ENCODE measurements around the gene SSH3. TPM values are rescaled to one million over a fixed set of nuclear protein-coding genes. Genes with fewer than 3 reads are reported as not detected.

Gene SSH3
- total and polyA plus RNA-seq, 4 experiments from 2014 or later = 0.79 to 26.3 (median 14.5) TPM

DNA sequence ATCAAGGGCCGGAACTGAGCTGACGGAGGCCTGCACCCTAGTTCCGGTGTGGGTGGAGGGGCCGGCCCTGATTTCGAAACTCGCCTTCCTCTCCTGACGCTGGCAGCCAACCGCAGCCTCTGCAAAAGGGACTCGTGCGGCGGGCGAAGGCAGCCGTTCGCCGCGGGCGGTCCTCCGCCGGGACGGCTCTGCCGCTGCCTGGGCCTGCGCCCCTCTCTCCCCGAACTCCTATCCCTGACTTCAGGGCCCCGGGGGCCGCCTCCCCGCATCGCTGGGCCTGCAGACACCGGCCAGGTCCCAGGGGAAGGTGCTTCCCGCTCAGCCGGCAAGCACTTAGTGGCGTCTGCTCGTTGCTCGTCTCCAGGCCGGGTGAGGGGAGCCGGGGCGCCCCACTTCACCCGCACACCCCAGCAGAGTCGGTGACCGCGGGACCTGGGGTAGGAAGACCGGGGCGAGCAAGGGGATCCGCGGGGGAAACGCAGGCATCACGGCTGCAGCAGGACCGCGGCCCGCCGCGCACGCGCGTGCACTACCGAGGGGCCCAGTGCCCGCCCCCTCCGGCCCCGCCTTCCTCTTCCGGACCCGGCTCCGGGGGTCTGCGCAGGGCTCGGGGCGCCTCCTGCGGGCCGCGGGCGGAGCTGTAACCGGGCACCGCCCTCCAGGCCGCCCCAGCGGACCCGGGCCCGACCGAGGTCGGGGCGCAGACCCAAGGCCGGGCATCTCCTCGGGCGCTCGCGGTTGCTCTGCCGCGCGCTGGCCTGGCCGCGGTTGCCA lies 14.7 kb upstream of the SSH3 start:
- peak; percentile 89 to 94 (median 91) for DNase-seq
- peaks cover 46% of the 10 kb centered on the region for H3K36me3 ChIP-seq (ENCODE audit: insufficient read depth, low read length)
- H3K27ac Mint-ChIP-seq = peak overlapping the region; percentile 95 to 100 (median 98)
- peak overlapping the region; percentile 58 to 62 for H3K4me3 ChIP-seq (ENCODE audit: low read length in 2 of 2)
- no peaks in the 10 kb centered on the region for H3K9me3 ChIP-seq (ENCODE audit: control insufficient read depth in 1 of 2, low read length in 2 of 2)
- peaks cover 32 to 81% (median 46%) of the 10 kb centered on the region in 4 donors for H3K4me1 Mint-ChIP-seq
- peak overlapping the region; percentile 88 for H3K27ac ChIP-seq (ENCODE audit: low read depth, low read length)
- peaks cover 14 to 53% of the 10 kb centered on the region in 2 donors for H3K36me3 Mint-ChIP-seq
- intact Hi-C loops (cut with micrococcal nuclease) = loop anchor here (1.0 to 2.0 kb wide), 6 partner anchors 11 to 48 kb away; partner anchors contain the start of gene SSH3
- POLR2A ChIA-PET (ENCODE audit: partially characterized antibody) = interaction anchor here (0.9 to 21.8 kb wide), 21 partner anchors 14 to 446 kb away, joined by 3 to 1163 read pairs (median 6); partner anchors contain the start of genes CLCF1, GRK2, POLD4 and PPP1CA
- CTCF ChIA-PET (ENCODE audit: partially characterized antibody) = interaction anchor here (0.7 to 5.1 kb wide), 13 partner anchors 8 to 94 kb away, joined by 3 to 34 read pairs (median 6); partner anchors contain the start of gene SSH3
- H3K27me3 Mint-ChIP-seq = no peaks in the 10 kb centered on the region
- no peaks in the 10 kb centered on the region for H3K9me3 Mint-ChIP-seq
- peaks cover 77% of the 10 kb centered on the region for H3K4me1 ChIP-seq (ENCODE audit: insufficient read depth, low read length)
- H3K4me3 Mint-ChIP-seq = peak overlapping the region; percentile 79 to 90 (median 86)
- no peaks in the 10 kb centered on the region for H3K27me3 ChIP-seq (ENCODE audit: insufficient read depth, low read length)

DNA sequence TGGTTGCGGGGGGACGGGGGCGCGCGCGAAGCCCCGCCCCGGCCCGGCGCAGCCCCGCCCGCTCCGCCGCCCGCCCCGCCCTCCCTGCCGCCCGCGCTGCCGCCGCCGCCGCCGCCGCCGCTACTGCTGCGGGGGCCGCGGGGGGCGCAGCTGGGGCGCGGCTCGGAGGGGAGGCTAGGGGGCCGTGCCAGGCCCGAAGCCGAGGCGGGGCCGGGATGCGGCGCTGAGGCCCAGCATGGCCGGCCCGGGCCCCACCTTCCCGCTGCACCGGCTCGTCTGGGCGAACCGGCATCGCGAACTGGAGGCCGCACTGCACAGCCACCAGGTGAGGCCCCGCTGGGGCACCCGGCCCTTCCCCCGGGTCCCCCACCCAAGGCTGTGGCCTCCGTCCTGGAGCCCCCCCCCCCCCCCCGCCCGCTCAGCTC lies 14.1 kb upstream of the SSH3 start, which contains the start of gene ANKRD13D:
Gene ANKRD13D (plus strand): TSS at position 78 of the 425 bp plus-strand sequence. CDS start 158 bp downstream, at position 236.
- Mint-ChIP-seq H3K27ac (peak within 1 kb of the TSS; percentile 95 to 100 (median 98)), H3K36me3 (peaks cover 16 to 53% of the 10 kb centered on the region in 2 donors), H3K4me1 (peaks cover 34 to 82% (median 51%) of the 10 kb centered on the region in 4 donors), H3K4me3 (peak within 1 kb of the TSS; percentile 89 to 95 (median 90)), H3K27me3 (no peaks in the 10 kb centered on the region), H3K9me3 (peaks cover 0 to 2% (median 0%) of the 10 kb centered on the region in 8 donors)
- ChIA-PET CTCF (ENCODE audit: partially characterized antibody) (interaction anchor here (0.7 to 5.1 kb wide), 11 partner anchors 11 to 93 kb away, joined by 3 to 34 read pairs (median 4); partner anchors contain the start of gene SSH3), POLR2A (ENCODE audit: partially characterized antibody) (interaction anchor here (0.7 to 21.8 kb wide), 16 partner anchors 14 to 123 kb away, joined by 3 to 1163 read pairs (median 8); partner anchors contain the start of genes CLCF1, GRK2, POLD4 and PPP1CA)
- Histone ChIP-seq H3K4me3 (ENCODE audit: low read length in 2 of 2) (peak within 1 kb of the TSS; percentile 58 to 62), H3K36me3 (ENCODE audit: insufficient read depth, low read length) (peaks cover 40% of the 10 kb centered on the region), H3K9me3 (ENCODE audit: control insufficient read depth in 1 of 2, low read length in 2 of 2) (no peaks in the 10 kb centered on the region), H3K27me3 (ENCODE audit: insufficient read depth, low read length) (no peaks in the 10 kb centered on the region), H3K4me1 (ENCODE audit: insufficient read depth, low read length) (peaks cover 77% of the 10 kb centered on the region), H3K27ac (ENCODE audit: low read depth, low read length) (peak within 1 kb of the TSS; percentile 88)
- intact Hi-C loops (cut with micrococcal nuclease) = loop anchor here (2.0 kb wide), 1 partner anchor 14 kb away; the partner anchor contains the start of gene SSH3
- no peak for DNase-seq

DNA sequence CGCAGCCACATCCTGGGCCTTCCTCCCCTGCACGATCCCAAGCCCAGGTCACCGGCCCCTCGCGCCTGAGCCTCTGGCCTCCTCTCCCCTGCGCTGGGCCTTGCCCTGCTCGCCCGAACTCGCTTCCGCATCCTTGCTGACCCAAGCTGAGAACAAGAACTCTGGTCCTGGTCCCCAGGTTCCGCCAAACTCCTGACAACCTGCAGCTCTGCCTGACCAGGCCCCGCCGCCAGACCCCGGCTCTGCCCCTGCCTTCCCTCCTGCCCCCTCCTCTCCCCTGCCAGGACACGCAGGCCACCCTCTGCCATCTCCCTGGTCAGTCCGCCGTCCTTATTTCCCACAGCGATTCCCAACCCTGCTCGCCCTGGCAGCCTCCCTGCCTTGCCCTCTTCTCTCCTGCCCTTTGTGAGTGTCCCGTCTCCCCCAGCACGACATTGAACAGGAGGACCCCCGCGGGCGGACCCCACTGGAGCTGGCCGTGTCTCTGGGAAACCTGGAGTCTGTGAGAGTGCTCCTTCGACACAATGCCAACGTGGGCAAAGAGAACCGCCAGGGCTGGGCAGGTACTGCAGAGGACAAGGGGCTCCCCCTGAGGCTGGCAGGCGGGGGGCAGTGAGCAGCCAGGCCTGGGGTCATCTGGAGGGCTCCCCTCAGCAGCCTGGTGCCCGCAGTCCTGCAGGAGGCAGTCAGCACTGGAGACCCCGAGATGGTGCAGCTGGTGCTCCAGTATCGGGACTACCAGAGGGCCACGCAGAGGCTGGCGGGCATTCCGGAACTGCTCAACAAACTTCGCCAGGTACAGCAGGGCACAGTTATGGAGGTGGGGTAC lies 13.5 kb upstream of the SSH3 start:
- DNase-seq = peak in 1 of 5 donors; percentile 44
- Mint-ChIP-seq H3K4me3 (peak overlapping the region; percentile 89 to 95 (median 90)), H3K27me3 (no peaks in the 10 kb centered on the region), H3K4me1 (peaks cover 35 to 77% (median 51%) of the 10 kb centered on the region in 4 donors), H3K36me3 (peaks cover 18 to 51% of the 10 kb centered on the region in 2 donors), H3K9me3 (peaks cover 0 to 3% (median 0%) of the 10 kb centered on the region in 8 donors), H3K27ac (peak overlapping the region; percentile 87 to 95 (median 91))
- Histone ChIP-seq H3K9me3 (ENCODE audit: control insufficient read depth in 1 of 2, low read length in 2 of 2) (no peaks in the 10 kb centered on the region), H3K27ac (ENCODE audit: low read depth, low read length) (peak overlapping the region; percentile 88), H3K36me3 (ENCODE audit: insufficient read depth, low read length) (peaks cover 34% of the 10 kb centered on the region), H3K4me1 (ENCODE audit: insufficient read depth, low read length) (peaks cover 79% of the 10 kb centered on the region), H3K4me3 (ENCODE audit: low read length in 2 of 2) (peak overlapping the region; percentile 53 to 57), H3K27me3 (ENCODE audit: insufficient read depth, low read length) (no peaks in the 10 kb centered on the region)
- CTCF ChIA-PET (ENCODE audit: partially characterized antibody) = interaction anchor here (1.1 to 5.1 kb wide), 8 partner anchors 12 to 92 kb away, joined by 3 to 34 read pairs (median 6); partner anchors contain the start of gene SSH3
- intact Hi-C loops (cut with micrococcal nuclease) = loop anchor here (2.0 kb wide), 1 partner anchor 13 kb away; the partner anchor contains the start of gene SSH3
- POLR2A ChIA-PET (ENCODE audit: partially characterized antibody) = interaction anchor here (0.7 to 21.8 kb wide), 11 partner anchors 13 to 115 kb away, joined by 3 to 1163 read pairs (median 27); partner anchors contain the start of genes CLCF1, GRK2, POLD4 and SSH3

DNA sequence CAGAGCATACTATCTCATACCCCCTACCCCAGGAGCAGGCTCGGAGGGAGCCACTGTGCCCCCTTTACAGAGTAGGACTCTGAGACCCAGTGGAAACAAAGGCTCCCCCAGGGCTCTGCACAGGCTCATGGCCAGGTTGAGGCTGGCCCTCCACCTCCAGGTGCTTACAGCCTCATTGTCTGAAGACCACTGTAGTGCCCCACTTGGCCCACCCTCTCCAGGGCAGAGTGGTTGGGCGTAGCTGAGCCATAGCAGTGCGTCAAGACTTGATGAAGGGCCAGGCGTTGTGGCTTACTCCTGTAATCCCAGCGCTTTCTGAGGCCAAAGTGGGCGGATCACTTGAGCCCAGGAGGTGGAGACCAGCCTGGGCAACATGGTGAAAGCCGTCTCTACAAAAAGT lies 12.5 kb upstream of the SSH3 start:
- H3K4me3 Mint-ChIP-seq = peak overlapping the region; percentile 71 to 94 (median 90)
- intact Hi-C loops (cut with micrococcal nuclease) = no loop called here
- POLR2A ChIA-PET (ENCODE audit: partially characterized antibody) = interaction anchor here (4.4 to 21.8 kb wide), 4 partner anchors 12 to 51 kb away, joined by 45 to 1163 read pairs (median 190); partner anchors contain the start of genes GRK2 and SSH3
- H3K4me3 ChIP-seq (ENCODE audit: low read length in 2 of 2) = no peak overlapping the region
- H3K9me3 Mint-ChIP-seq = peaks cover 0 to 8% (median 1%) of the 10 kb centered on the region in 8 donors
- peak overlapping the region; percentile 88 for H3K27ac ChIP-seq (ENCODE audit: low read depth, low read length)
- peaks cover 24% of the 10 kb centered on the region for H3K36me3 ChIP-seq (ENCODE audit: insufficient read depth, low read length)
- H3K27me3 ChIP-seq (ENCODE audit: insufficient read depth, low read length) = no peaks in the 10 kb centered on the region
- H3K27me3 Mint-ChIP-seq = no peaks in the 10 kb centered on the region
- peaks cover 36 to 70% (median 51%) of the 10 kb centered on the region in 4 donors for H3K4me1 Mint-ChIP-seq
- H3K4me1 ChIP-seq (ENCODE audit: insufficient read depth, low read length) = peaks cover 74% of the 10 kb centered on the region
- peaks cover 26 to 55% of the 10 kb centered on the region in 2 donors for H3K36me3 Mint-ChIP-seq
- no peaks in the 10 kb centered on the region for H3K9me3 ChIP-seq (ENCODE audit: control insufficient read depth in 1 of 2, low read length in 2 of 2)
- no peak for DNase-seq
- H3K27ac Mint-ChIP-seq = peak overlapping the region; percentile 42 to 93 (median 79)
- CTCF ChIA-PET (ENCODE audit: partially characterized antibody) = interaction anchor here (0.8 to 5.1 kb wide), 6 partner anchors 13 to 29 kb away, joined by 3 to 34 read pairs (median 9); no protein-coding TSS in a partner anchor

DNA sequence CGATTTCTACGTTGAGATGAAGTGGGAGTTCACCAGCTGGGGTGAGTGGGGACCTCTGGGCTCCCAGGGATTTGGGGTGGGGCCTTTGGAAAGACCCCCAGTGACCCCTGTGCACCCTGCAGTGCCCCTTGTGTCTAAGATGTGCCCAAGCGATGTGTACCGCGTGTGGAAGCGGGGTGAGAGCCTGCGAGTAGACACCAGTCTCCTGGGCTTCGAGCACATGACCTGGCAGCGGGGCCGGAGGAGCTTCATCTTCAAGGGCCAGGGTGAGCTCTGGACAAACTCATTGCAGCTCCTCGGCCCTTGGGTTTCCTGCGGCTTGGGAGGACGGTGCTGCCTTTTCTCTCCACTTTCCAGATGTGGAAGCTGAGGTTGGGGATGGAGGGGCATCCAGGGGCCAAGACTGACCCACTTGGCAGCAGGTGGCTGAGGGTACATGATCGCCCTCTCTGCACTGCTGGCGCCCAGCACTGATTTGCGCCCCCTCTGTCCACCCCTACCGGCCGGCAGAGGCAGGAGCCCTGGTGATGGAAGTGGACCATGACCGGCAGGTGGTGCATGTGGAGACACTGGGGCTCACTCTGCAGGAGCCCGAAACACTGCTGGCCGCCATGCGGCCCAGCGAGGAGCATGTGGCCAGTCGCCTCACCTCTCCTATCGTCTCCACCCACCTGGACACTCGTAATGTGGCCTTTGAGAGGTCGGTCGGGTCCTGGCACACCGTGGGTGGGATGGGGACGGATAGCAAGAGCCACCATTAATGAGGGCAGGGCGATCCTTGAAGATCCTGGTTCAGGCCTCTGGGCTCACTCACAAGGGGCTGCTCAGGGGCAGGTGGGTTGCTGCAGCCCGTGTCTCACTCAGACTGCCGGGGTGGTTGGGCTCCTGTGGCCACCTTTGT lies 11.6 kb upstream of the SSH3 start:
- Histone ChIP-seq H3K9me3 (ENCODE audit: control insufficient read depth in 1 of 2, low read length in 2 of 2) (no peaks in the 10 kb centered on the region), H3K4me1 (ENCODE audit: insufficient read depth, low read length) (peaks cover 64% of the 10 kb centered on the region), H3K27ac (ENCODE audit: low read depth, low read length) (peak overlapping the region; percentile 88), H3K36me3 (ENCODE audit: insufficient read depth, low read length) (peaks cover 22% of the 10 kb centered on the region), H3K4me3 (ENCODE audit: low read length in 2 of 2) (no peak overlapping the region), H3K27me3 (ENCODE audit: insufficient read depth, low read length) (no peaks in the 10 kb centered on the region)
- H3K9me3 Mint-ChIP-seq = peaks cover 0 to 15% (median 8%) of the 10 kb centered on the region in 8 donors
- ChIA-PET CTCF (ENCODE audit: partially characterized antibody) (interaction anchor here (0.8 to 5.1 kb wide), 5 partner anchors 11 to 30 kb away, joined by 3 to 25 read pairs (median 4); partner anchors contain the start of gene SSH3), POLR2A (ENCODE audit: partially characterized antibody) (interaction anchor here (8.7 to 21.8 kb wide), 3 partner anchors 11 to 24 kb away, joined by 184 to 1163 read pairs (median 196); partner anchors contain the start of genes GRK2 and SSH3)
- H3K27ac Mint-ChIP-seq = peak overlapping the region in 6 of 7 donors; percentile 31 to 90 (median 80)
- H3K4me1 Mint-ChIP-seq = peaks cover 35 to 69% (median 50%) of the 10 kb centered on the region in 4 donors
- peak overlapping the region; percentile 26 to 94 (median 60) for H3K4me3 Mint-ChIP-seq
- H3K27me3 Mint-ChIP-seq = no peaks in the 10 kb centered on the region
- DNase-seq = peak in 1 of 5 donors; percentile 28
- intact Hi-C loops (cut with micrococcal nuclease) = no loop called here
- peaks cover 35 to 59% of the 10 kb centered on the region in 2 donors for H3K36me3 Mint-ChIP-seq
